CD1c-positive myeloid dendritic cell (primary cell): Measurements from ENCODE around the gene ACBD3.

Source experiments
- DNase-seq: peaks from one replicate; pipeline ENCODE4 v3.0.0-alpha.2; 2016; ENCODE audit errors: extremely low spot score

Gene ACBD3

GRCh38 chr1:226134170-226135058, 52.1 kb downstream of the ACBD3 start:
- DNase-seq: no peak

GRCh38 chr1:226133504-226134123, 52.9 kb downstream of the ACBD3 start:
- no peak for DNase-seq

GRCh38 chr1:226132728-226133503, 53.6 kb downstream of the ACBD3 start:
- no peak for DNase-seq

- no peak for DNase-seq
These were observed 54.9 kb downstream of the ACBD3 start for GRCh38 chr1:226131639-226132038.

- DNase-seq: no peak
These were observed 57.3 kb downstream of the ACBD3 start for GRCh38 chr1:226129230-226129629.

GRCh38 chr1:226128487-226129075, 58.0 kb downstream of the ACBD3 start:
- DNase-seq: no peak

- no peak for DNase-seq
These were observed 59.5 kb downstream of the ACBD3 start for GRCh38 chr1:226126824-226127569.

GRCh38 chr1:226125831-226126230, 60.7 kb downstream of the ACBD3 start:
- no peak for DNase-seq

- peak; percentile 87 for DNase-seq
These were observed 61.4 kb downstream of the ACBD3 start for GRCh38 chr1:226125097-226125630.

GRCh38 chr1:226123591-226124471, 62.7 kb downstream of the ACBD3 start:
- no peak for DNase-seq

- DNase-seq: no peak
These were observed 63.4 kb downstream of the ACBD3 start for GRCh38 chr1:226123212-226123560.

- peak; percentile 76 for DNase-seq
These were observed 64.7 kb downstream of the ACBD3 start for GRCh38 chr1:226121587-226122400.

- DNase-seq: no peak
These were observed 65.4 kb downstream of the ACBD3 start for GRCh38 chr1:226121049-226121586.

- no peak for DNase-seq
These were observed 66.1 kb downstream of the ACBD3 start for GRCh38 chr1:226120398-226120797.

- DNase-seq: no peak
These were observed 67.4 kb downstream of the ACBD3 start for GRCh38 chr1:226119169-226119568.

- DNase-seq: no peak
These were observed 68.2 kb downstream of the ACBD3 start for GRCh38 chr1:226118357-226118756.

GRCh38 chr1:226117330-226117729, 69.2 kb downstream of the ACBD3 start:
- DNase-seq: no peak

GRCh38 chr1:226116673-226117072, 69.9 kb downstream of the ACBD3 start:
- no peak for DNase-seq

- DNase-seq: no peak
These were observed 73.9 kb downstream of the ACBD3 start for GRCh38 chr1:226112626-226113025.
